Naive thymus-derived CD4-positive, alpha-beta T cell (primary cell): ENCODE data around the gene NUP98. TPM values are rescaled to one million over a fixed set of nuclear protein-coding genes. Genes with fewer than 3 reads are reported as not detected.

Experiments used
- ATAC-seq: fragments of 150-1000 bp; cut with Tn5 transposase; 2 replicates; pipeline ENCODE4 v1.10.0; 2021; ENCODE audit warnings: mild to moderate bottlenecking, moderate library complexity
- CTCF ChIA-PET: fragments of 350-600 bp; sonication (Branson Sonifier 250); formaldehyde crosslinking; loops from one replicate; lab custom pipeline; 2021; ENCODE audit warnings: antibody characterized with exemption; lab: Charles Lee
- POLR2A ChIA-PET: fragments of 350-600 bp; sonication (Branson Sonifier 250); formaldehyde crosslinking; loops from one replicate; lab custom pipeline; 2021; ENCODE audit warnings: antibody characterized with exemption, inconsistent platforms; lab: Charles Lee
- DNase-seq, 9 donors: peaks; one replicate each; pipeline versions ENCODE4 v3.0.0 to v3.0.0-alpha.2; 2020 to 2022; ENCODE audit warnings: mixed read lengths in 1 of 9
- H3K27ac ChIP-seq: one replicate; pipeline ENCODE4 v1.7.0; 2013; ENCODE audit warnings: mild to moderate bottlenecking, low read depth, low read length, moderate library complexity
- H3K27me3 ChIP-seq, 2 donors: one replicate each; pipeline ENCODE4 v1.7.0; 2013; ENCODE audit warnings: low read length in 2 of 2, mild to moderate bottlenecking in 2 of 2, moderate library complexity in 2 of 2; ENCODE audit not compliant: control insufficient read depth in 2 of 2, insufficient read depth in 2 of 2
- H3K36me3 ChIP-seq, 3 experiments: 1 replicate in 2 of 3; 2 replicates in 1 of 3; pipeline ENCODE4 v1.7.0; 2013; ENCODE audit warnings: low read length in 3 of 3, mild to moderate bottlenecking in 3 of 3, moderate library complexity in 1 of 3; ENCODE audit not compliant: insufficient read depth in 3 of 3, control insufficient read depth in 2 of 3
- H3K4me1 ChIP-seq, 2 donors: one replicate each; pipeline ENCODE4 v1.7.0; 2013; ENCODE audit warnings: low read length in 2 of 2, mild to moderate bottlenecking in 2 of 2, moderate library complexity in 1 of 2; ENCODE audit not compliant: control insufficient read depth in 2 of 2, insufficient read depth in 2 of 2
- H3K4me3 ChIP-seq: 2 replicates; pipeline ENCODE4 v1.7.0; 2013; ENCODE audit warnings: mild to moderate bottlenecking, low read length
- H3K9me3 ChIP-seq, 3 experiments: 1 replicate in 2 of 3; 2 replicates in 1 of 3; pipeline ENCODE4 v1.7.0; 2013; ENCODE audit warnings: low read length in 3 of 3; ENCODE audit not compliant: control insufficient read depth in 2 of 3
- H3K27ac Mint-ChIP-seq, 9 donors: one replicate each; pipeline ENCODE4 v1.8.0; 2020 to 2022; ENCODE audit warnings: mixed read lengths in 9 of 9, mild to moderate bottlenecking in 8 of 9, moderate library complexity in 5 of 9, inconsistent platforms in 2 of 9
- H3K27me3 Mint-ChIP-seq, 5 donors: one replicate each; pipeline ENCODE4 v1.8.0; 2021 to 2022; ENCODE audit warnings: mixed read lengths in 5 of 5, mild to moderate bottlenecking in 1 of 5
- H3K36me3 Mint-ChIP-seq, 5 donors: one replicate each; pipeline ENCODE4 v1.8.0; 2020 to 2022; ENCODE audit warnings: mixed read lengths in 5 of 5, mild to moderate bottlenecking in 3 of 5, inconsistent platforms in 1 of 5
- H3K4me1 Mint-ChIP-seq, 7 donors: one replicate each; pipeline ENCODE4 v1.8.0; 2020 to 2022; ENCODE audit warnings: mixed read lengths in 7 of 7, mild to moderate bottlenecking in 3 of 7, inconsistent platforms in 1 of 7
- H3K4me3 Mint-ChIP-seq, 10 donors: one replicate each; pipeline ENCODE4 v1.8.0; 2020 to 2022; ENCODE audit warnings: mild to moderate bottlenecking in 10 of 10, mixed read lengths in 10 of 10, moderate library complexity in 6 of 10, inconsistent platforms in 2 of 10
- H3K9me3 Mint-ChIP-seq, 11 donors: one replicate each; pipeline ENCODE4 v1.8.0; 2020 to 2022; ENCODE audit warnings: mixed read lengths in 11 of 11, mild to moderate bottlenecking in 4 of 11, inconsistent platforms in 1 of 11, moderate library complexity in 1 of 11
- intact Hi-C, 2 donors: fragments of 100-400 bp; cut with micrococcal nuclease; formaldehyde crosslinking; loops; one replicate each; pipeline ENCODE4 v1.15.1; 2023
- polyA plus RNA-seq, 2 donors: library from polyadenylated mRNA; unstranded; fragments of 300-500 nt; fragmentation: Illumina TruSeq; gene quantifications; one replicate each; pipeline ENCODE4 v1.2.3, GENCODE V29; 2021
- total RNA-seq, 6 experiments: library from RNA in 5 of 6; stranded (reverse) in 5 of 6; gene quantifications; 1 replicate in 5 of 6; 2 replicates in 1 of 6; pipeline ENCODE4 v1.2.3 and lab custom pipeline; 2021 to 2026

NUP98 gene
- total and polyA plus RNA-seq, 7 experiments from 2014 or later, result 45.0 to 137 (median 104) TPM

- H3K4me3 ChIP-seq, result no peak overlapping the region
- no peak overlapping the region for H3K27ac ChIP-seq
- intact Hi-C loops, result no loop called here
- no peak for DNase-seq
- Mint-ChIP-seq H3K4me3 (no peak overlapping the region), H3K9me3 (peaks cover 0 to 1% (median 0%) of the 10 kb centered on the region in 11 donors), H3K4me1 (peaks cover 3 to 15% (median 8%) of the 10 kb centered on the region in 7 donors), H3K27me3 (no peaks in the 10 kb centered on the region), H3K36me3 (peaks cover 34 to 63% (median 38%) of the 10 kb centered on the region in 5 donors), H3K27ac (peak overlapping the region in 2 of 9 donors; percentile 32 to 53)
- POLR2A ChIA-PET, result no interaction called here
- H3K27me3 ChIP-seq, result no peaks in the 10 kb centered on the region
- peaks cover 19 to 86% (median 44%) of the 10 kb centered on the region in 3 experiments for H3K36me3 ChIP-seq
- H3K9me3 ChIP-seq, result no peaks in the 10 kb centered on the region
- no peak for ATAC-seq
- H3K4me1 ChIP-seq, result peaks cover 0 to 4% of the 10 kb centered on the region in 2 donors
- CTCF ChIA-PET, result no interaction called here
These were observed 113.1 kb downstream of the NUP98 start for GRCh38 chr11:3684129-3684818.

- intact Hi-C loops, result no loop called here
- Histone ChIP-seq H3K4me1 (peaks cover 0 to 4% of the 10 kb centered on the region in 2 donors), H3K36me3 (peaks cover 30 to 93% (median 53%) of the 10 kb centered on the region in 3 experiments), H3K4me3 (no peak overlapping the region), H3K27me3 (no peaks in the 10 kb centered on the region), H3K9me3 (no peaks in the 10 kb centered on the region), H3K27ac (no peak overlapping the region)
- H3K4me1 Mint-ChIP-seq, result peaks cover 3 to 15% (median 8%) of the 10 kb centered on the region in 7 donors
- H3K4me3 Mint-ChIP-seq, result no peak overlapping the region
- no peak for DNase-seq
- POLR2A ChIA-PET, result no interaction called here
- CTCF ChIA-PET, result no interaction called here
- no peak for ATAC-seq
- peaks cover 38 to 74% (median 44%) of the 10 kb centered on the region in 5 donors for H3K36me3 Mint-ChIP-seq
- peaks cover 0 to 1% (median 0%) of the 10 kb centered on the region in 11 donors for H3K9me3 Mint-ChIP-seq
- peak overlapping the region in 2 of 9 donors; percentile 29 to 55 for H3K27ac Mint-ChIP-seq
- H3K27me3 Mint-ChIP-seq, result no peaks in the 10 kb centered on the region
These were observed 114.3 kb downstream of the NUP98 start for GRCh38 chr11:3683039-3683438.

GRCh38 chr11:3679077-3679476 is 118.3 kb downstream of the NUP98 start:
- H3K36me3 Mint-ChIP-seq, result peaks cover 29 to 77% (median 37%) of the 10 kb centered on the region in 5 donors
- peak overlapping the region in 1 of 9 donors; percentile 49 for H3K27ac Mint-ChIP-seq
- peak in 1 of 9 donors; percentile 3 for DNase-seq
- H3K27me3 Mint-ChIP-seq, result no peaks in the 10 kb centered on the region
- Histone ChIP-seq H3K27ac (no peak overlapping the region), H3K9me3 (no peaks in the 10 kb centered on the region), H3K4me3 (no peak overlapping the region), H3K27me3 (no peaks in the 10 kb centered on the region), H3K36me3 (peaks cover 21 to 92% (median 56%) of the 10 kb centered on the region in 3 experiments), H3K4me1 (peaks cover 0 to 4% of the 10 kb centered on the region in 2 donors)
- H3K4me3 Mint-ChIP-seq, result no peak overlapping the region
- H3K4me1 Mint-ChIP-seq, result peaks cover 3 to 15% (median 8%) of the 10 kb centered on the region in 7 donors
- peaks cover 0 to 1% (median 0%) of the 10 kb centered on the region in 11 donors for H3K9me3 Mint-ChIP-seq
- ChIA-PET POLR2A (no interaction called here), CTCF (no interaction called here)
- ATAC-seq, result no peak
- intact Hi-C loops, result no loop called here

- intact Hi-C loops, result no loop called here
- Mint-ChIP-seq H3K36me3 (peaks cover 26 to 63% (median 30%) of the 10 kb centered on the region in 5 donors), H3K27ac (peak overlapping the region in 1 of 9 donors; percentile 8), H3K27me3 (no peaks in the 10 kb centered on the region), H3K9me3 (peaks cover 0 to 1% (median 0%) of the 10 kb centered on the region in 11 donors), H3K4me1 (peaks cover 0 to 5% (median 0%) of the 10 kb centered on the region in 7 donors), H3K4me3 (no peak overlapping the region)
- ChIA-PET CTCF (no interaction called here), POLR2A (no interaction called here)
- H3K36me3 ChIP-seq, result peaks cover 21 to 98% (median 53%) of the 10 kb centered on the region in 3 experiments
- no peaks in the 10 kb centered on the region for H3K9me3 ChIP-seq
- H3K27me3 ChIP-seq, result no peaks in the 10 kb centered on the region
- H3K4me3 ChIP-seq, result no peak overlapping the region
- no peaks in the 10 kb centered on the region for H3K4me1 ChIP-seq
- DNase-seq (no peak), ATAC-seq (no peak)
- no peak overlapping the region for H3K27ac ChIP-seq
These were observed 121.4 kb downstream of the NUP98 start for GRCh38 chr11:3675971-3676370.

- CTCF ChIA-PET, result no interaction called here
- intact Hi-C loops, result no loop called here
- ATAC-seq, result no peak
These were observed 123.2 kb downstream of the NUP98 start for GRCh38 chr11:3674189-3674588.

GRCh38 chr11:3671334-3672254 is 125.8 kb downstream of the NUP98 start, which contains the start of gene CHRNA10:
Gene CHRNA10 (minus strand): TSS chr11:3671384. CDS start chr11:3671312, 72 bp downstream.
- peaks cover 0 to 4% (median 0%) of the 10 kb centered on the region in 7 donors for H3K4me1 Mint-ChIP-seq
- Histone ChIP-seq H3K27ac (no peak within 1 kb of the TSS), H3K4me1 (no peaks in the 10 kb centered on the region), H3K9me3 (no peaks in the 10 kb centered on the region), H3K27me3 (no peaks in the 10 kb centered on the region), H3K36me3 (peaks cover 7 to 88% (median 31%) of the 10 kb centered on the region in 3 experiments), H3K4me3 (no peak within 1 kb of the TSS)
- CTCF ChIA-PET, result no interaction called here
- ATAC-seq (no peak), DNase-seq (no peak)
- intact Hi-C loops, result no loop called here
- peak within 1 kb of the TSS in 1 of 10 donors; percentile 1 for H3K4me3 Mint-ChIP-seq
- peak within 1 kb of the TSS; percentile 26 to 91 (median 58) for H3K27ac Mint-ChIP-seq
- H3K27me3 Mint-ChIP-seq, result no peaks in the 10 kb centered on the region
- no peaks in the 10 kb centered on the region for H3K9me3 Mint-ChIP-seq
- POLR2A ChIA-PET, result no interaction called here
- peaks cover 13 to 62% (median 33%) of the 10 kb centered on the region in 5 donors for H3K36me3 Mint-ChIP-seq

More at GRCh38 chr11:3674189-3674588, 123.2 kb downstream of the NUP98 start:
- no peak overlapping the region for H3K27ac ChIP-seq
- H3K4me3 Mint-ChIP-seq, result no peak overlapping the region
- peaks cover 17 to 64% (median 34%) of the 10 kb centered on the region in 5 donors for H3K36me3 Mint-ChIP-seq
- no peak overlapping the region for H3K4me3 ChIP-seq
- H3K27ac Mint-ChIP-seq, result peak overlapping the region in 3 of 9 donors; percentile 25 to 59 (median 41)
- DNase-seq, result no peak
- peaks cover 15 to 96% (median 44%) of the 10 kb centered on the region in 3 experiments for H3K36me3 ChIP-seq
- peaks cover 0 to 2% (median 0%) of the 10 kb centered on the region in 7 donors for H3K4me1 Mint-ChIP-seq
- no peaks in the 10 kb centered on the region for H3K9me3 ChIP-seq
- H3K4me1 ChIP-seq, result no peaks in the 10 kb centered on the region
- H3K27me3 Mint-ChIP-seq, result no peaks in the 10 kb centered on the region
- no peaks in the 10 kb centered on the region for H3K9me3 Mint-ChIP-seq
- H3K27me3 ChIP-seq, result no peaks in the 10 kb centered on the region
- POLR2A ChIA-PET, result no interaction called here
